GM23248 (cell line): Measurements from ENCODE around the gene SLC28A2. TPM values are rescaled to one million over a fixed set of nuclear protein-coding genes. Genes with fewer than 3 reads are reported as not detected.
"Not testable (repeated sequence)": the region's sequence is repeated elsewhere in the genome, so short reads cannot be mapped to it uniquely, and the experiment has no call there.

ENCODE experiments used
- DNase-seq: peaks from one replicate; pipeline ENCODE4 v3.0.0-alpha.2; 2015
- H2AFZ ChIP-seq: fragments of 200-600 bp; sonication (generic); 2 replicates; pipeline ENCODE4 v1.6.1; 2016; ENCODE audit warnings: antibody characterized with exemption
- H3F3A ChIP-seq: fragments of 200-600 bp; sonication (generic); 2 replicates; pipeline ENCODE4 v1.6.1; 2016; ENCODE audit warnings: mild to moderate bottlenecking, antibody characterized with exemption, mixed run types; ENCODE audit not compliant: insufficient read depth
- H3K27ac ChIP-seq: fragments of 200-600 bp; sonication (generic); 2 replicates; pipeline ENCODE4 v1.5.1; 2016; ENCODE audit warnings: mild to moderate bottlenecking
- H3K27me3 ChIP-seq: fragments of 200-600 bp; sonication (generic); replicated peaks from 2 replicates; pipeline ENCODE4 v1.6.1; 2016; ENCODE audit warnings: mild to moderate bottlenecking; ENCODE audit not compliant: insufficient read depth
- H3K36me3 ChIP-seq: fragments of 200-600 bp; sonication (generic); 2 replicates; pipeline ENCODE4 v1.6.1; 2016; ENCODE audit warnings: low read depth, mild to moderate bottlenecking
- H3K4me1 ChIP-seq: fragments of 200-600 bp; sonication (generic); 2 replicates; pipeline ENCODE4 v1.6.1; 2016; ENCODE audit warnings: mild to moderate bottlenecking; ENCODE audit not compliant: insufficient read depth
- H3K4me2 ChIP-seq: fragments of 200-600 bp; sonication (generic); one replicate; pipeline ENCODE4 v1.6.1; 2016; ENCODE audit warnings: mild to moderate bottlenecking; ENCODE audit not compliant: unreplicated experiment
- H3K4me3 ChIP-seq: fragments of 200-600 bp; sonication (generic); 2 replicates; pipeline ENCODE4 v1.5.1; 2016; ENCODE audit warnings: mild to moderate bottlenecking
- H3K79me2 ChIP-seq: fragments of 200-600 bp; sonication (generic); 2 replicates; pipeline ENCODE4 v1.6.1; 2016; ENCODE audit warnings: mild to moderate bottlenecking; ENCODE audit not compliant: insufficient read depth
- H3K9ac ChIP-seq: fragments of 200-600 bp; sonication (generic); 2 replicates; pipeline ENCODE4 v1.6.1; 2016; ENCODE audit warnings: mild to moderate bottlenecking
- H3K9me2 ChIP-seq: fragments of 200-600 bp; sonication (generic); 2 replicates; pipeline ENCODE4 v1.6.1; 2016; ENCODE audit warnings: mixed run types, mild to moderate bottlenecking, moderate library complexity; ENCODE audit not compliant: insufficient read depth
- H3K9me3 ChIP-seq: fragments of 200-600 bp; sonication (generic); one replicate; pipeline ENCODE4 v1.6.1; 2017; ENCODE audit warnings: low read depth
- H4K20me1 ChIP-seq: fragments of 200-600 bp; sonication (generic); 2 replicates; pipeline ENCODE4 v1.6.0; 2016; ENCODE audit not compliant: insufficient read depth
- EZH2 ChIP-seq: fragments of 200-600 bp; sonication (generic); IDR thresholded peaks from 2 replicates; pipeline ENCODE4 v1.6.1; 2018; ENCODE audit warnings: antibody characterized with exemption, mild to moderate bottlenecking; ENCODE audit not compliant: insufficient read depth, poor library complexity, severe bottlenecking
- EZH2phosphoT487 ChIP-seq: fragments of 200-600 bp; sonication (generic); IDR thresholded peaks from 2 replicates; pipeline ENCODE4 v1.6.1; 2018; ENCODE audit warnings: antibody characterized with exemption, moderate library complexity, mild to moderate bottlenecking, low read depth; ENCODE audit not compliant: insufficient read depth
- WGBS, 2 experiments: methylation state at CpG; one replicate each; pipeline ENCODE4 v1.1.6; 2015 to 2017; ENCODE audit warnings: low lambda C conversion rate in 2 of 2, low coverage in 1 of 2; ENCODE audit errors: missing lambda C conversion rate in 2 of 2; 5-methylcytosine and 5-hydroxymethylcytosine counted together
- in situ Hi-C: fragments of 300-500 bp; cut with MboI; formaldehyde crosslinking; loops from 2 replicates; pipeline ENCODE4 v1.15.0; 2020
- polyA plus RNA-seq: library from polyadenylated mRNA; unstranded; fragments of >200 nt; fragmentation: Nextera tagmentation; extraction: Ambion mirVana; gene quantifications from 2 replicates; pipeline ENCODE4 v1.2.1, GENCODE V29; 2016
- total RNA-seq: library from RNA; depleted of rRNA; stranded (reverse); fragments of >200 nt; shearing (Covaris generic); gene quantifications from 2 replicates; pipeline ENCODE4 v1.2.3, GENCODE V29; 2014

The SLC28A2 gene
- total and polyA plus RNA-seq, 2 experiments from 2014 or later: not detected

GRCh38 chr15:45288947-45289346, 36.9 kb downstream of the SLC28A2 start:
- no peaks in the 10 kb centered on the region for H3F3A ChIP-seq
- H3K27me3 ChIP-seq: no peaks in the 10 kb centered on the region; the same call in 1 of the 2 replicates
- in situ Hi-C loops: no loop called here
- H3K36me3 ChIP-seq: no peaks in the 10 kb centered on the region
- H3K4me3 ChIP-seq: no peak overlapping the region
- H3K9ac ChIP-seq: no peak overlapping the region
- TF ChIP-seq EZH2 (no peak), EZH2phosphoT487 (no peak)
- 36 to 44% methylated on average over 6 of the region's 6 CpGs for WGBS, 2 experiments
- no peaks in the 10 kb centered on the region for H4K20me1 ChIP-seq
- no peaks in the 10 kb centered on the region for H3K9me3 ChIP-seq
- H3K9me2 ChIP-seq: no peaks in the 10 kb centered on the region
- H3K4me2 ChIP-seq: no peak overlapping the region
- DNase-seq: no peak
- H2AFZ ChIP-seq: no peak overlapping the region
- no peaks in the 10 kb centered on the region for H3K4me1 ChIP-seq
- no peak overlapping the region for H3K27ac ChIP-seq
- no peaks in the 10 kb centered on the region for H3K79me2 ChIP-seq

GRCh38 chr15:45291822-45292582, 40.0 kb downstream of the SLC28A2 start:
- H3K4me2 ChIP-seq: no peak overlapping the region
- no peaks in the 10 kb centered on the region for H3K27me3 ChIP-seq
- H2AFZ ChIP-seq: no peak overlapping the region
- DNase-seq: no peak
- no peak for TF ChIP-seq EZH2phosphoT487
- no peak for TF ChIP-seq EZH2
- WGBS, 2 experiments: 64 to 65% methylated on average over 9 of the region's 9 CpGs
- H3K4me1 ChIP-seq: no peaks in the 10 kb centered on the region
- no peak overlapping the region for H3K27ac ChIP-seq
- in situ Hi-C loops: no loop called here
- H3K36me3 ChIP-seq: no peaks in the 10 kb centered on the region
- no peaks in the 10 kb centered on the region for H4K20me1 ChIP-seq
- no peaks in the 10 kb centered on the region for H3K79me2 ChIP-seq
- no peaks in the 10 kb centered on the region for H3F3A ChIP-seq
- no peak overlapping the region for H3K9ac ChIP-seq
- no peaks in the 10 kb centered on the region for H3K9me3 ChIP-seq
- no peaks in the 10 kb centered on the region for H3K9me2 ChIP-seq
- no peak overlapping the region for H3K4me3 ChIP-seq

- H3K9me2 ChIP-seq, H3K4me1 ChIP-seq, H3K4me3 ChIP-seq, H3F3A ChIP-seq, H3K27ac ChIP-seq, DNase-seq, in situ Hi-C loops, H3K36me3 ChIP-seq, H4K20me1 ChIP-seq, H2AFZ ChIP-seq, H3K9ac ChIP-seq, H3K27me3 ChIP-seq, H3K9me3 ChIP-seq, H3K79me2 ChIP-seq, H3K4me2 ChIP-seq: not testable (repeated sequence)
- WGBS, 2 experiments: 83 to 91% methylated on average over 6 to 14 of the region's 27 CpGs
These were observed 41.3 kb downstream of the SLC28A2 start for GRCh38 chr15:45293326-45293725.

GRCh38 chr15:45298964-45299378, 46.9 kb downstream of the SLC28A2 start:
- H3F3A ChIP-seq, DNase-seq, H3K4me1 ChIP-seq, H3K9me2 ChIP-seq, H3K27ac ChIP-seq, H3K9me3 ChIP-seq, H3K9ac ChIP-seq, in situ Hi-C loops, H3K79me2 ChIP-seq, H3K36me3 ChIP-seq, H3K4me2 ChIP-seq, H4K20me1 ChIP-seq, H3K27me3 ChIP-seq, H3K4me3 ChIP-seq, H2AFZ ChIP-seq: not testable (repeated sequence)
- WGBS, 2 experiments: 46 to 61% methylated on average over 2 of the region's 2 CpGs

- in situ Hi-C loops: no loop called here
- no peak for DNase-seq
- WGBS, 2 experiments: 47 to 54% methylated on average over 3 of the region's 3 CpGs
These were observed 52.7 kb downstream of the SLC28A2 start for GRCh38 chr15:45304711-45305110.

More at GRCh38 chr15:45304711-45305110, 52.7 kb downstream of the SLC28A2 start:
- TF ChIP-seq EZH2 (no peak), EZH2phosphoT487 (no peak)
- Histone ChIP-seq H3K9me2 (no peaks in the 10 kb centered on the region), H3K79me2 (no peaks in the 10 kb centered on the region), H3K27ac (no peak overlapping the region), H3K36me3 (no peaks in the 10 kb centered on the region), H3K27me3 (no peaks in the 10 kb centered on the region), H3F3A (peaks cover 6% of the 10 kb centered on the region; the same call in 1 of the 2 replicates), H3K9me3 (no peaks in the 10 kb centered on the region), H3K9ac (no peak overlapping the region), H3K4me3 (no peak overlapping the region), H2AFZ (no peak overlapping the region), H3K4me2 (no peak overlapping the region), H4K20me1 (no peaks in the 10 kb centered on the region), H3K4me1 (peaks cover 9% of the 10 kb centered on the region; the same call in 1 of the 2 replicates)
